Measurements from ENCODE around the gene NOX3. TPM values are rescaled to one million over a fixed set of nuclear protein-coding genes. Genes with fewer than 3 reads are reported as not detected.
A peak's percentile ranks its signal among the peaks of the same experiment; 100 is the strongest.
"Not testable (repeated sequence)": the region's sequence is repeated elsewhere in the genome, so short reads cannot be mapped to it uniquely, and the experiment has no call there.

NOX3 gene
- total and polyA plus RNA-seq, 10 donors = 0.03 TPM; not detected in 8

DNA sequence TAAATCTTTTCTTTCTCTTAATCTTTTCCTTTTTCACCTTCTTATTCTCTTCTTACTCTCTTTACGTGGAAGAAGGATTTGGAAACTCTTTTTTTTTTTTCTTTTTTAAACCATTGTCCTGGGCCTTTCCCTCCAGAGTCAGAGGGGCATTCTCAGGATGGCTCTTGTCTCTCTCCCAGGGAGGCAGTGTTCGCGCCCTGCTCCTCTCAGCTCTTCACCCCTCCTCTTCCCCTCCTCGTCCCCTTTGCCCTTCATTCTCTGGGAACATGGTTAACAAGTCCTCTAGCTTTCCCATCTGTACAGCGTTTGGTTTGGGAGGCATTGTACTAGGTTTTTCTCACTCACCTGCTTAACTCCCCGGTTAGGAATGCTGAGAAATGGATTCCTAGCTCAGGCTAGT is 89.3 kb downstream of the NOX3 start:
- 86 to 93% (median 92%) methylated on average over 6 of the region's 6 CpGs for WGBS, 5 donors
- intact Hi-C loops (cut with DNase I; ENCODE audit: low total_unique reads) = no loop called here

DNA sequence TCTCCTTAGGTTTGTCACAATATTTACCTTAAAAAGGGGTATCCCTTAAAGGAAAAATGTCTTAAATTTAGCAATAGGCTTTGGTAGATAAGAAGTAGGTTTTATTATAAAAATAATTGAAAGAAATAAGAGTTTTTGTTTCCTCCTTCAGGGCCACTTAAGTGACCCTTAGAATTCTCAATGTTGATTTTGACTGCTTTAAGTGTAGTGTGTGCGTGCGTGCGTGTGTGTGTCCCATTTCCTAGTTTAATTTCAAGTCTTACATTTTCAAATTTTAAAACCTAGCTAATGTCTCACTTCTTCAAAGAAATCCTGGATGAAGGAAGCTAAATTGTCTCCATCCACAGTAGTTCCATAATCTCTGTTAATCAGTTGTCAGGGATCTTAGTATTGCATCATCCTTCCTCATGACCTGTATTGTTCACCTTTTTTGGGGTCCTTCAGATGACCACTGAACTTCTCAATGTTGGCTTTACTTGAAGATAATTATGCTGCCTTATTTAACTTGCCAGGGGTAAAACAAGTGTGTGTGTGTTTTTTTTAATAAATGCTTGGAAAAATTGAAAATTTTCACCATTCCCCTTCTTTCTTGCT is 90.7 kb downstream of the NOX3 start:
- DNase-seq = no peak
- Histone ChIP-seq H3K27ac (no peak overlapping the region), H3K27me3 (replicated peaks in 1 of 7) (no peaks in the 10 kb centered on the region), H3K36me3 (no peaks in the 10 kb centered on the region), H3K4me3 (no peak overlapping the region), H3K9me3 (peaks cover 0 to 18% (median 2%) of the 10 kb centered on the region in 8 donors), H3K4me1 (no peaks in the 10 kb centered on the region)
- 84 to 97% (median 95%) methylated on average over 3 of the region's 3 CpGs for WGBS, 5 donors
- intact Hi-C loops (cut with DNase I; ENCODE audit: low total_unique reads) = no loop called here
- TF ChIP-seq, protein P1, sequence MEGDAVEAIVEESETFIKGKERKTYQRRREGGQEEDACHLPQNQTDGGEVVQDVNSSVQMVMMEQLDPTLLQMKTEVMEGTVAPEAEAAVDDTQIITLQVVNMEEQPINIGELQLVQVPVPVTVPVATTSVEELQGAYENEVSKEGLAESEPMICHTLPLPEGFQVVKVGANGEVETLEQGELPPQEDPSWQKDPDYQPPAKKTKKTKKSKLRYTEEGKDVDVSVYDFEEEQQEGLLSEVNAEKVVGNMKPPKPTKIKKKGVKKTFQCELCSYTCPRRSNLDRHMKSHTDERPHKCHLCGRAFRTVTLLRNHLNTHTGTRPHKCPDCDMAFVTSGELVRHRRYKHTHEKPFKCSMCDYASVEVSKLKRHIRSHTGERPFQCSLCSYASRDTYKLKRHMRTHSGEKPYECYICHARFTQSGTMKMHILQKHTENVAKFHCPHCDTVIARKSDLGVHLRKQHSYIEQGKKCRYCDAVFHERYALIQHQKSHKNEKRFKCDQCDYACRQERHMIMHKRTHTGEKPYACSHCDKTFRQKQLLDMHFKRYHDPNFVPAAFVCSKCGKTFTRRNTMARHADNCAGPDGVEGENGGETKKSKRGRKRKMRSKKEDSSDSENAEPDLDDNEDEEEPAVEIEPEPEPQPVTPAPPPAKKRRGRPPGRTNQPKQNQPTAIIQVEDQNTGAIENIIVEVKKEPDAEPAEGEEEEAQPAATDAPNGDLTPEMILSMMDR (IDR thresholded peaks at IDR 0.05 in 8 of 11, conservative IDR thresholded peaks at IDR 0.05 in 3 of 11) = no peak
- TF ChIP-seq POLR2A (IDR thresholded peaks at IDR 0.05) = no peak

More for the DNA sequence above, 89.3 kb downstream of the NOX3 start:
- no peaks in the 10 kb centered on the region for H3K36me3 ChIP-seq
- H3K27me3 ChIP-seq (replicated peaks in 1 of 7) = no peaks in the 10 kb centered on the region
- H3K9me3 ChIP-seq = peaks cover 0 to 10% (median 0%) of the 10 kb centered on the region in 8 donors
- no peak overlapping the region for H3K4me3 ChIP-seq
- no peak for DNase-seq
- no peaks in the 10 kb centered on the region for H3K4me1 ChIP-seq
- H3K27ac ChIP-seq = no peak overlapping the region
- TF ChIP-seq POLR2AphosphoS5 (IDR thresholded peaks at IDR 0.05) = no peak
- no peak for TF ChIP-seq POLR2A (IDR thresholded peaks at IDR 0.05)
- TF ChIP-seq, protein P1 (IDR thresholded peaks at IDR 0.05 in 8 of 11, conservative IDR thresholded peaks at IDR 0.05 in 3 of 11) = no peak

DNA sequence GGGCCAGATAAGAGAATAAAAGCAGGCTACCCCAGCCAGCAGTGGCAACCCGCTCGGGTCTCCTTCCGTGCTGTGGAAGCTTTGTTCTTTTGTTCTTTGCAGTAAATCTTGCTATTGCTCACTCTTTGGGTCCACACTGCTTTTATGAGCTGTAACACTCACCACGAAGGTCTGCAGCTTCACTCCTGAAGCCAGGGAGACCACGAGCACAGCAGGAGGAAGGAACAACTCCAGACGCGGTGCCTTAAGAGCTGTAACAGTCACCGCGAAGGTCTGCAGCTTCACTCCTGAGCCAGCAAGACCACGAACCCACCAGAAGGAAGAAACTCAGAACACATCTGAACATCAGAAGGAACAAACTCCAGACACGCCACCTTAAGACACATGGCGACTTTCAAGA is 91.6 kb downstream of the NOX3 start:
- H3K4me3 ChIP-seq; H3K27ac ChIP-seq; H3K4me1 ChIP-seq; intact Hi-C loops (cut with DNase I; ENCODE audit: low total_unique reads); H3K36me3 ChIP-seq; DNase-seq; H3K27me3 ChIP-seq (replicated peaks in 1 of 7): not testable (repeated sequence)
- 53 to 73% (median 58%) methylated on average over 12 of the region's 12 CpGs for WGBS, 5 donors
- peaks cover 0 to 18% (median 2%) of the 10 kb centered on the region in 8 donors for H3K9me3 ChIP-seq

DNA sequence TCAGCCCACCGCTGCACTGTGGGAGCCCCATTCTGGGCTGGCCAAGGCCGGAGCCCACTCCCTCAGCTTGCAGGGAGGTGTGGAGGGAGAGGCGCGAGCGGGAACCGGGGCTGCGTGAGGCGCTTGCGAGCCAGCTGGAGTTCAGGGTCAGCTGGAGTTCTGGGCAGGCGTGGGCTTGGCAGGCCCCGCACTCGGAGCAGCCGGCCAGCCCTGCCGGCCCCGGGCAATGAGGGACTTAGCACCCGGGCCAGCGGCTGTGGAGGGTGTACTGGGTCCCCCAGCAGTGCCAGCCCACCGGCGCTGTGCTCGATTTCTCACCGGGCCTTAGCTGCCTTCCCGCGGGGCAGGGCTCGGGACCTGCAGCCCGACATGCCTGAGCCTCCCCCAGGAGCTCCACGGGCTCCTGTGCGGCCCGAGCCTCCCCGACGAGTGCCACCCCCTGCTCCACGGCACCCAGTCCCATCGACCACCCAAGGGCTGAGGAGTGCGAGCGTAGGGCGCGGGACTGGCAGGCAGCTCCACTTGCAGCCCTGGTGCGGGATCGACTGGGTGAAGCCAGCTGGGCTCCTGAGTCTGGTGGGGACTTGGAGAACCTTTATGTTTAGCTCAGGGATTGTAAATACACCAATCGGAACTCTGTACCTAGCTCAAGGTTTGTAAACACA is 92.5 kb downstream of the NOX3 start:
- 94 to 97% (median 95%) methylated on average over 3 to 39 of the region's 39 CpGs for WGBS, 5 donors

DNA sequence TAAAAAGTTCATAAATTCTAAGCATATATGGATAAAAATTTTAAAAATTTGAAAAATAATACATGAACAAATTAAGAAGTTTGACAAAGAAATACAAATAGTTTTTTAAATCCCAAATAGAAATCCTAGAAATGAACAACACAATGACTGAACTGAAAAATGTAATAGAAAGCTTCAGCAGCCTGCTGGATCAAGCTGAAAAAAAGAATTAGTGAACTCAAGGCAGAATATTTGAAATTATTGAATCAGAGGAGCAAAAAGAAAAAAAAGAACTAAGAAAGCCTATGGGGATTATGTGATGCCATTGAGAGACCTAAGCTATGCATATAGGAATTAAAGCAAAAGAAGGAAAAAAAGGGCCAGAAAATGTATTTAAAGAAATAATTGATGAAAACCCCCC is 101.5 kb downstream of the NOX3 start:
- TF ChIP-seq, protein P1 (IDR thresholded peaks at IDR 0.05 in 8 of 11, conservative IDR thresholded peaks at IDR 0.05 in 3 of 11) = no peak
- TF ChIP-seq POLR2A (IDR thresholded peaks at IDR 0.05) = no peak
- no peak for TF ChIP-seq POLR2AphosphoS5 (IDR thresholded peaks at IDR 0.05)
- peaks cover 10 to 47% (median 29%) of the 10 kb centered on the region in 8 donors for H3K9me3 ChIP-seq
- H3K4me3 ChIP-seq = no peak overlapping the region
- H3K27ac ChIP-seq = no peak overlapping the region
- DNase-seq = no peak
- peaks cover 0 to 8% (median 0%) of the 10 kb centered on the region in 7 donors for H3K27me3 ChIP-seq (replicated peaks in 1 of 7)
- intact Hi-C loops (cut with DNase I; ENCODE audit: low total_unique reads) = no loop called here
- peaks cover 0 to 7% (median 0%) of the 10 kb centered on the region in 6 donors for H3K4me1 ChIP-seq
- H3K36me3 ChIP-seq = no peaks in the 10 kb centered on the region

More for the DNA sequence above, 92.5 kb downstream of the NOX3 start:
- DNase-seq = peak; percentile 51
- H3K4me1 ChIP-seq; intact Hi-C loops (cut with DNase I; ENCODE audit: low total_unique reads); H3K36me3 ChIP-seq; H3K27ac ChIP-seq; H3K27me3 ChIP-seq (replicated peaks in 1 of 7); H3K4me3 ChIP-seq: not testable (repeated sequence)
- peaks cover 0 to 18% (median 2%) of the 10 kb centered on the region in 8 donors for H3K9me3 ChIP-seq
